Measurements from ENCODE around the gene RSPO1.

Gene RSPO1

DNA sequence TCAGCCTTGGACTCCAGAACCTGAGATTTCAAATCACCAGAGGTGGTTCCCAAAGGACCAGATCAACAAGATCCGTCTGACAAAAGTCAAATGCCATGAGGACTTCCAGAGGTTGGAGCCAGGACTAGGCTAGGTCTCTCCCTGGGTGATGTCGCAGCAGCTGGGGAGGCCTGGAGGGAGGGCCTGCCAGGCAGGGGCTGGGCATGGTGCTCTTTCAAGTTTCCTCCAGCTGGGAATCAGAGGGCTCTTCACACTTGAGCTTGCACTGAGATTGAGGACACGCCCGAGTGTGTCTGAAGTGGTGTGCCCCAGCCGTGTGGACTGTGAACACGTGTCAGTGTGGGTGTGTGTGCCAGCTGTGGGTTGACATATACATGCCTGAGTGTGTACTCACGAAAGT is 21.3 kb upstream of the RSPO1 start:
- no peak for DNase-seq

DNA sequence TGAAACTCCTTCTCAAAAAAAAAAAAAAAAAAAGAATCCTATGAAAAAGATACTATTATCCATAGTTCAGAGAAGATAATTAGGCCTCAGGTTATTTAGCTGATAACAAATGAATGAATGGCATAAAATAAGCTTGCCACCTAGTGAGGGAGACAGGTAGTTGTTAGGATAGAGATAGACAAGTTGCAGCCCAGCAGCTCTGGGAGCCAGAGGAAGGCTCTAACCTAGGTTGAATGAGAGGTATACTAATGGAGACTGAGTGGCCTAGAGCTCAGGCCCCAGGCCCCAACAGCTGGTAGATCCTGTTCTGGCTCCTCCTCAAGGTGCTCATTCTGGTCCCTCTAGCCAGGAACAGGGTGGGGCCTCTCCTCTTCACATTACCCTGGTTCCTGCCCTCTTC is 20.6 kb upstream of the RSPO1 start:
- no peak for DNase-seq

DNA sequence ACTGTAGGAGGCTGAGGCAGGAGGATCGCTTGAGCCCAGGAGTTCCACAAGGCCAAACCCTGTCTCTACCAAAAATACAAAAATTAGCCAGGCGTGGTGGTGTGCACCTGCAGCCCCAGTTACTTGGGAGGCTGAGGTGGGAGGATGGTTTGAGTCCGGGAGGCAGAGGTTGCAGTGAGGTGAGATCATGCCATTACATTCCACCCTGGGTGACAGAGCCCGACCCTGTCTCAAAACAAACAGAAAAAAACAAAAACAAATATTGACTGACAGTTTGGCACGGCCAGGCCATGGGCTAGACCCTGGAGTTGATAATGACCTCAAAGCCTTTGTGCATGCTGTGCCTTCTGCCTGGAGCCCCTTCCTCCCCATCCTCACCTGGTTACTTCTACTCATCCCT is 19.2 kb upstream of the RSPO1 start:
- DNase-seq = no peak

DNA sequence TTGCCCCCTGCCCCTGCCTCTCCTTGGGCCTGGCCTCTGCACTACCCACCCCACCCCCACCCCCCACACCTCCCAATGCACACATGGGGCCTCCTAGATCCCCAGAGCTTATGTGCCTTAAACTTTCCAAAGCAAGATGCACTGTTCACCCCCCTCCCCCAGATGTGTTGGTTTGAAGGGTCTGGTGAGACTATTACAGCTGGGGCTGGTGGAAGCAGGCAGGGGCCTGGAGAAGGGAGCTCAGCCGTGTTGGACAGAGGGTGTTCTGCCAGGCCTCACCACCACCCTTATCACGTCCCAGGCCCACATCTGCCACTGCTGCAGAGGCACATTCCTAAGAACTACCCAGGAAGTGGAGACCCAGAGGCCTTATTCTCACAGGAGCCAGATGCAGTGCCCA is 18.3 kb upstream of the RSPO1 start:
- no peak for DNase-seq

DNA sequence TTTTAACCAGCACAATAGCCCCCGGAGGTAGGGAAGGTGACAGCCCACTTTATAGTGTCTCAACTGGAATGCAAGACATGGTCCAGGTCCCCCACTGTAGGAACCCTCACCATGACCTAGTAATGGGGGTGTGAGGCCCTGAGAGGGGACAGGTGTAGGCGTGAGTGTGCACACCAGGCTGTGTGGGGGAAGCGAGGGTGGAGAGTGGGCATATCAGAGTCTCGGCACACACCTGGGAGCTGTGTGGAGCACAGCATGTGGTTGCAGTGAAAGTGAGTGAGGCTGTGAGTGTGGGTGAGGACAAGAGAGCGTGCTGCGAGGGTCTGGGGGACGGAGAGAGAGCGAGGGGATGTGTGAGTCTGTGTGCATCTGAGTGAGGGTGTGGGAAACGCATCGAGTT is 17.1 kb upstream of the RSPO1 start:
- DNase-seq = no peak

DNA sequence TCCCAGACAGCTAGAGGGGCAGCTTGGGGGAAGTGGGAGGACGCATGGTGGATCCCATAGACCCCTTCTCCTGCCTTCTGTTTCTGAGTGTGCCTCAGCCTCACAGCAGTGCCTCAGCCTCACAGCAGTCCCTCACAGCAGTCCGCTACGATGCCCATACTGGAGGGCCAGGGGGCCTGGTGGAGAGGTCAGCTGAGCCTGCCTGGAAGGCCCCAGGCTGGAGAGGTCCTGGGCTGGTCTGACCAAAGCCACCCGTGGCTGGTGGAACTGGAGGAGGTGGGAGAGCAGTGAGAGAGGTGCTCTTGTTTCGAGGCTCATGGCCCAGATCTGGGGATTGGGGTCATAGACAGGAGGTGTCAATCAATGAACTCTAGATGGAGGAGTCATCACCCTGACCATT is 16.0 kb upstream of the RSPO1 start:
- no peak for DNase-seq

DNA sequence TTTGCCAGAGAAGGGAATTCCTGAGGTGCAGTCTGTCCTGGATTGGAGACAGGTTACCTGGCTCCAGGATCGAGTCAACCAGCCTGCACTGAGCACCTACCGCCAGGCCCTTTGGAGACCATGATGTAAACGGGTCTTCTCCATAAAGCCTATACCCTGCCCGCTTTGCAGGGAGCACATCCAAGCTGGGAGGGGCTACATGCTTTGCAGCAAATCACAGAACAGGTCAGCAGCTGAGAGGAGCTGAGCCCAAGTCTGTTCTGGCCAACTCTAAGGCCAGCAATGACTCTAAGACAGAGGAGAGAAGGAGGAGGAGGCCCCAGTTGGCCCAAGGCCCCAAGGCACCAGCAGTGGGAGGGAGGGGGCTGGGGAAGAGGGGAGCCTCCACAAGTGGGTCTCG is 15.5 kb upstream of the RSPO1 start:
- no peak for DNase-seq

DNA sequence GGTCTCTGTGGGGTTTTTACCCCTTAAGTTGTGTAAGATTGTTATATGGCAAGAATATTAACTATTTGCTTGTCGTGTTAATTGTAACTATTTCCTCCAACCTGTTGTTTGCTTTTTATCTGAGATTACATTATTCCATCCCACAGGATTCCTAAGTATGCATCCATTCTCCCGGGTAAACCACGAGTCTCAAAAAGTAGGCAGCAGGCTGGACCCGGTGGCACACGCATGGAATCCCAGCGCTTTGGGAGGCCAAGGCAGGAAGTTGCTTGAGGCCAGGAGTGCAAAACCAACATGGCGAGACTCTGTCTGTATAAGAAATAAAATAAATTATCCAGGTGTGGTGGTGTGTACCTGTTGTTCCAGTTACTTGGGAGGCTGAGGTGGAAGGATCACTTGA is 12.6 kb upstream of the RSPO1 start:
- no peak for DNase-seq

DNA sequence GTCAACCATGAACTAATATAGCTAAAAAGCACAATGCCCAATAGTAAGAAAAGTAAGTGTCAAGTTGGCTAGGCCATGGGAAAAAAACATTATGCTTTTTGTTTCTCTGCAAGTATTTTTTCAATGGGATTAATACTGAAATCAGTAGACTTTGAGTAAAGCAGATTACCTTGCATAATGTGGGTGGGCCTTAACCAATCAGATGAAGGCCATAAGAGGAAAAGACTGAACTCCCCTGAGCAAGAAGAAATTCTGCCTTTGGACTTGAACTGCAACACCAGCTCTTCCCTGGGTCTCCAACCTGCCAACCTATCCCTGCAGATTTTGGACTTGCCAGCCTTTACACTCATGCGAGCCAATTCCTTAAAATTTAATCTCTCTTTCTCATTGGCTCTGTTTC is 6.4 kb upstream of the RSPO1 start:
- no peak for DNase-seq

DNA sequence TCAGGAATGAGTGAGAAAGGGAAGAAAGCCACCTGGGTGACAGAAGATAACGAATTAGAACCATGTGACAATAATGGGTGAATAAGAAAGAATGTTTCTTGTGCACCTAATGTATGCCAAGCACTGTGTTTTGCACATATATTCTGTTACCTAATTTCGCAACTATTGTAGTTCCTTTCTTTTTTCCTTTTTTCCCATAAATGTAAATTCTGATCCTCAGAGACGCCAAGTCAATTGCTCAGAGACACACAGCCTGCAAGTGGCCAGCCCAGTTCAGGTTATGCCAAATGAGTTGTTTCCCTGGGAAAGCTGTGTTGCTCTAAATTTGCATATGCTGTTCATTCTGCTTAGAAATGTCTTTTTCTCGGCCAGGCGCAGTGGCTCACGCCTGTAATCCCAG is 1.7 kb upstream of the RSPO1 start:
- DNase-seq = no peak

DNA sequence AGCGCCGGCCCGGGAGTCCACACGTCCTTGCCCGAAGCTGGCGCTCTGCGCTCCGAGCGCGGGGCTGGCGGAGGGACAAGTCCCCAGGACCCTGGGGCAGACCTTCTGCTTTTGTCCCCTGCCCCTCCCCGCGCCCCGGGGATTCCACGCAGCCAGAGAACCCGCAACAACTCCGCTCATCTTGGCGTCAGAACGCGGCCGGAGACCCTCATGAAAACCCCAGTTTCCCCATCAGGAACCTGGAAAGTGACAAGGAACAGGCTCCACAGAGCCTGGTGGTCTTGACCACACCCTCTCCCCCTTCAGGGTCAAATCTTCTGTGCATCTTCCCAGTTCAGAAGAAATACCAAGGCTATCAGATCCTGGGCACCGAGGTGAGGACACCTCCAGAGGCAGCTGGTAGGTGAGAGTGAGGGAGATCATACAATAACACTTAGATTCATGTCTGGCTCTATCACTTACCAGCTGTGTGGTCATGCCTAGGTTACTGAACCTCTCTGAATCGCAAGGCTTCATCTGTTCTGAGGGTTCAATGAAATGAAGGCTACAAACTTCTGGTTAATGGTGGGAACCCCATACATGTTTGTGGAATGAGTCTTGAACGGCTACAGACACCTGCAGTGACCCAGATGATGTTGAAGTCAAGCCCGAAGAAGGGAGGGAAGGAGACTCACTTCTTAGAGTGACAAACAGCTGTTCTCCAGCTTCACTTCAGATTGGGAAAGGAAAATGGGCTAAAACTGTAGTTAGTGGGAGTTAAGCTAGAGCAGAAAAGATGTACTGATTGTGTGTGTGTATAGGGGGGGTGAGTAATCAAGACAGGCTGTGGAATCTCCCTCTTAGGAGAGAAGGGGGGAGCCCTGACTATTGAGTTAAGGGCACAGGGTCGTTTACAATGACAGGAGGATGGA is 555 bp upstream of the RSPO1 start:
- DNase-seq = no peak

DNA sequence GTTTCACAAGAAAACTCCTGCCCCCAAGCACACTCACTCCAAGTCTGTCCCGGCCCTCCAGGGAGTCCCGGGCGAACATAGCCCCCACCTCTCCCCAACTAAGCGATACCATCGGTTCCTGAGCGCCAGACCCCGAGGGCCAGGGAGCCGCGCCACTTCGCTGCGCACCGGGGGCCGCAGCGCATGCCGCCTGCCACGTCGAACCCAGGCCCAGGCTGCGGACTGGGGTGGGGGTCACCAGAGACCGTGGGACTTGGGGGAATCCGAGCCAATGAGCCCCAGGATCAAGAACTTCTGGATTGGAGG is 801 bp downstream of the RSPO1 start:
- no peak for DNase-seq

DNA sequence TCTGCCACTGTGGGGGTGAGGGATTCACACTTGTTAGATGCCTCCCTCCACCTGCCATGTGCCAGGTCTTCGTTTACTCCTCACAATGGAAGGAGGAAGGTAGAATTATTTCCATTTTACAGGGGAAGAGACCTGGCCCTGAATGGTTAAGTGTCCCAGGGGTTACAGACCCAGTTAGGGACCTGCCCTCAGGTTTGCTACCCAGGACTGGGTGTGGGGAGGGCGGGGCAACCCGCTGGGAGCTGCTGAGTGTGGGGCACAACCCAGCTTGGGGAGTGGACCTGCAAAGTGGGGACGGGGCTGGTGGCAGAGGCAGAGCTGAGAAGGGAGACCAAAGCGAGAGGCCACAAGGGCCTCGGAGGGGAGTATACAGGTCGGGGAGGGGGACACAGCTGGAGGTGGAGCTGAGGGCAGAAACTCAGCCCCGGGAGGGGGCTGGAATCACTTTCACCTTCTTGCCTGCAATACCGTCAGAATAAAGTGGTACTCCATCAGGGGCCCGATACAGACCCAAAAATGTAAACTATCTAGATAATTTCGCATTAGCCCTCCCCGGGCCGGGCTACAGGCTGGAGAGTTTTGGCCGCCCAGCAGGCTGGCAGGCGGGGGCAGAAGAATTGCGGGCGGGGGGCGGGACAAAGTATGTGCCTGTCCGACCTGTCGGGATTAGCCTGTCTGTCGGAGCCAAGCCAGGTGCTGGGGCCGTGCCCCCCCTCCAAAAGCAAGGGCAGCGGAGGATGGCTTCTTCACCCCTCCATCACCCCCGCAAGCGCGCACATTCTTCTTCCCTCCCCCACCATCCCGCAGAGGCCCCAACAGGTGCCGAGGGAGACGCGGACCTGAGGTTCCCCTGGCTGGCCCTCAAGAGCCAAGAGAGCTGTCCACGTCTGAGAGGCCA is 1.4 kb downstream of the RSPO1 start:
- DNase-seq = no peak

DNA sequence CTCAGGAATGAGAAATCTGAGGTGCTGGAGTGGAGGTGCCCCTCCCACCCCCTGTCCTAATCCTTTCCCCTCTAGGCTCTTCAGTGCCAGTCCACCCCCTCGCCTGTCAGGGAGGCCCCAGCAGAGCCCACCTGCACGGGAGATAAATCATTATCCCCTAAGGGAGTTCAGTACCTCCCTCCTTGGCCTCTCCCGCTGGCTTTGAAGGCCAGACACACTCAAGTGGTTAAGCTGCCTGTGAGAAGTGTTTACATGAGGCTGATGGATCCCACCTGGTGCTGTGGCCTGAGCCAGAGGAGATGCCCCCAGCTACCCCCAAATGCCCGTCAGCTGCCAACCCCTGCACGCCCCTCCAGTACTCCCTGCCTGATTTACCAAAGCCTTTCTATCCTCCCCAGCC is 3.7 kb downstream of the RSPO1 start:
- DNase-seq = no peak

DNA sequence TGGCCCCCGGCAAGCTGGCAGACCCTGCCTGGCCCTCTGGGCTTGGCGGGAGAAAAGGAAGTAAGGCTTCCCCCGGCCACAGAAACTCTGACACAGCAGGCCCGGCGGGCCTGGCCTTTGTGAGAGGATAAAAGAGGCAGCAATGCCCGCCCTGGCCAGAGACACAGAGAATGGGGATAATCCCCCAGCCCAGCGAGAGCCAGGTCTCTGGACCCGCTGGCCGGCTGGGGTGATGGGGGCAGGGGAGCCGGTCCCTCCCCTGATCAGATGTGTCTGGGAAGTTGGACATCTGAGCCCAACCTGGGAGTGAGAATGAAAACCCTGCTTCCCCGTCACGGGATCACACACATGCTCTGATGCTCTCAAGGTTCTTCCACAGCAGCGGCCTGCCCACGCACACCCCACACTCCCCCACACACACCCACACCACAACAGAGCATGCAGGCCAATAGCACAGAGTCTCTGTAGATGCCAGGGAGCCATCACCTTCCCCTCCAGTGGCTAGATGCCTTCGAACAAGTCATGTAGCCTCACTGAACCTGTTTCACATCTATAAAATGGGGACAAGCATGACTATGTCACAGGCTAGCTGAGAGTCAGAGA is 4.2 kb downstream of the RSPO1 start:
- no peak for DNase-seq

DNA sequence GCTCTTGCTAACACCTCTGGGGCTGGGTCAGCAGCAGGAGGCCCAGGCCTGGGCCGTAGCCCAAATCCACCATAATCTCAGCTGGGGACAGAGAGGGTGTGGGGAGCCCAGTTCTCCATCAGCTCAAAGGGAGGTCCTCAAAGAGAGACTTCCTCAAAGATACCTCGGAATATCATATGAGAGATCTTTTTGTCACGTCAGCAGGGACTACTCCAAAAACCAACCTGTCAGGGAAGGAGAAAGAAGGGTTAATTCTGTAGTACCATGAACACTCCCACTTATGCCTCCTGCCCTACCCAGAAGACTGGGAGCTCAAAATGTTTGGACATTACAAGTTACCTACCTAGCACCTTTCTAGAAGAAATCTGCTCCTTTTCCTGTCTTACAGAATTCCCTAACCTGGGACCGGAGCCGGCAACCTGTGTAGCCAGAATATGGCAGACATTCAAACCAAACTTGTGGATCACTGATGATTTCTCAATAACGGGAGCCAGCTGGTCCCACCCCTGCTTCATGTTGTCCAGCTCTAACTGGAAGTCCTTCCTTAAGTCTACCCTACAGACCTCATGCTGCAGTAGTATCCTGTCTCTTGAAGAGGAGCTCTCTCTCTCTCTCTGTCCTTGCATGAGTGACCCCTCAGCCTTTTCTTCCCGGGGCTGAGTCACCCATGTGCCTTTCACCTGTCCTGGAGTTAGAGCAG is 4.8 kb downstream of the RSPO1 start:
- DNase-seq = no peak

DNA sequence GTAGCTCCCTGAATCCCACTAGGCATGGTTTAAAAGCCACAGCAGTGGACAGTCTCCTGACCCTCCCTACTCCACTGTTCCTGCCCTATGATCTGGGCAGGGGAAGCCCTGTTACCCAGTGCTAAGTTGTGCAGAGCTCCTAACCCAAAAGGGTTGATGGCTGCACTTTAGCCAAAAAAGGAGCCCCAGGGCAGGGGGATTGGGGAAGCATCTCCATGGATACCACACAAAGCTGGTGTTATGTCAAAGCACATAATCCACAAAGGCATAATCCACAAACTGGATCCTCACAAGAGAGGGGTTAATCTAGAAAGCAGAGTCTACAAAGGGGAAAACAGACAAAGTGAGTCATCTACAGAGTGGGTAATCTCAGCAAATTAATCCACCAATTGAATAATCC is 5.7 kb downstream of the RSPO1 start:
- no peak for DNase-seq

DNA sequence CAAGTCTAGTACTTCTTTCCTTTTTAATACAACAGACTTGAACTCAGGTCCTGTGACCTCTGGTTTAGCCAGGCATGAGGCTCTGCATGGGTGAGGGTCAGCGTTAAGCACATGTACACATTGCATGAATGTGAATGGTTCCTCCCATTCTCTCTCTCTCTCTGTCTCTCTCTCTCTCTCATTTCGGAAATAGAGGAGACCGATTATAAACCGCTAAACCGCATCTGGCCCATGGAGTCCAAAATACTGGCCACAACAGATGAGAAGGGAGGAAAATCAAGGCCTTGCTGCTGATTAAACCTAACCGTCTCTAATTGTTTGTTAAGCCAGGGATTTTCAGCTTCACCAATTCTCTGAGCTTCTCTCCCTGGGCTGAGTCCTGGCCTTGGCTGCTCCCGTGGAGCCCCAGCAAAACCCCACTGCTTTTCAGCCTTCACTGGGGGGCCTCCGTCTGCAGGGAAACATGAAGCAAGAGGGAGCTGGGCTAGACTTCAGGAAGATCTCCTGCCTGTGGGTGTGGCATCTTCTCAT is 6.6 kb downstream of the RSPO1 start:
- no peak for DNase-seq

DNA sequence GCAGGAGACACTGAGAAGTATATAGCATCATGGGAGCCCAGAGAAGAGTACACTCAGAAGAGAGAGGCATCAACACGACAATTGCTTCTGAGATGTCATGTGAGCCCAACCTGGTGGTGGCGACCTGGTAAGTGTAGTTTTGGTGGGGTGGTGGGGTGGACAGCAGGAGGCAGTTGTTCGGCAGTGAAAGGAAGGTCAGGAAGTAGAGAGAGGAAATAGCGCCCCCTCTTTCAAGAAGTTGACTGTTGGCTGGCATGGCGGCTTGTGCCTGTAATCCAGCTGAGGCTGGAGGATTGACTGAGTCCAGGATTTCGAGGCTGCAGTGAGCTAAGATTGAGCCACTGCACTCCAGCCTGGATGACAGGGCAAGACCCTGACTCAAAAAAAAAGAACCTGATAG is 12.6 kb downstream of the RSPO1 start:
- no peak for DNase-seq

DNA sequence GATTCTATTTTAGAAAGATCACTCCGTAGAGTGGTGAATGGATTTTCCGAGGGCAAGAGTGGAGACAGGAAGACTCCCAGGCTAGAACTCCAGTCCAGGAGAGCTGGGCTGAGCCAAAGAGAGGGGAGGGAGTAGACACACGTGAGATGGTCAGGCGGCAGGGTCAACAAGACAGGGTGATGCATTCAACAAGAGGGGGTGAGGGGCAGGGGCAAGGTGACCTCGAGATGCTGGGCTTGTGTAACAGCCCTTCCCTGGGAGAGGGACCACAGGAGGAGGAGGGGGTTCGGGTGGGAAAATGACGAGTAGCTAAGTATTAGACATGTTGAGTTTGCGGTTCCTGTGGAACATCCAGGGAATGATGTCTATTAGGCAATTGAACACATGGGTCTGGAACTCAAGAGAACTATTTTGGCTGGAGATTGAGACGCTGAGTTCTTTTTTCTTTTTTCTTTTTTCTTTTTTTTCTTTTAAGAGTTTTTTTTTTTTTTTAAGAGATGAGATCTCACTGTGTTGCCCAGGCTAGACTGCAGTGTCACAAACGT is 13.3 kb downstream of the RSPO1 start:
- DNase-seq = no peak

DNA sequence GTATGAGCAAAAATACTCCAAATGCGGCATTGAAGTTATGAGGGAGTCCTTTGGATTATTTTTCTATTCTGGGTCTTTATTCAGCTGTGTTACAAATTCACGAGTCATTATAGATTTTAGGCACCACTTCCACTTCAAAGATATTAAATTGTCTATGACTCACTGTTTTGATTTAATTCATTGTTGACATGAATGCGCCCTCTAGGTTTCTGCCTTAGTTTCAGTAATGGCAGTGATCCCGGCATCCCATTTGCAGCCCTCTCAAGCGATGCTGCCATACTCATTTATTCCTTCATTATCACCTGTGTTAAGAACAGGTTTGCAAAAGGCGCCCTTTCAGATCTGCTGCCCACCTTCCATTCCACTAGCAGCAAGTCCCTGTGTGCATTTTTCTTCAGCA is 14.0 kb downstream of the RSPO1 start:
- no peak for DNase-seq

DNA sequence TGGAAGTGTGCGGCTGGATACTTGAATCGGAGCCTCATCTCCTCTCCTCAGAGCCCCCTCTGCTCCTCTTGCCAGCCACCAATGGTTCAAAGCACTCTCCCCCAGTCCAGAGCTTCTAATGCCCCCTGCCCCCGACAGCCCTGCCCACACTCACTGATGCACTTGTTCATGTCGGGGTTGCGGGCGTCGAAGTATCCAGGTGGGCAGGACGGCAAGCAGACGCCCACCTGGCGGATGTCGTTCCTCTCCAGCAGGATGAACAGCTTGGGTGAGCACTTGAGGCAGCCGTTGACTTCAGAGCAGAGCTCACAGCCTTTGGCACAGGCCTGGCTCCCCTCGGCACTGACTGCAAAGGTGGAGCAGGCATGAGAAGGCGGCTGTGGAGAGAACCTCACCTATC is 18.4 kb downstream of the RSPO1 start:
- no peak for DNase-seq

DNA sequence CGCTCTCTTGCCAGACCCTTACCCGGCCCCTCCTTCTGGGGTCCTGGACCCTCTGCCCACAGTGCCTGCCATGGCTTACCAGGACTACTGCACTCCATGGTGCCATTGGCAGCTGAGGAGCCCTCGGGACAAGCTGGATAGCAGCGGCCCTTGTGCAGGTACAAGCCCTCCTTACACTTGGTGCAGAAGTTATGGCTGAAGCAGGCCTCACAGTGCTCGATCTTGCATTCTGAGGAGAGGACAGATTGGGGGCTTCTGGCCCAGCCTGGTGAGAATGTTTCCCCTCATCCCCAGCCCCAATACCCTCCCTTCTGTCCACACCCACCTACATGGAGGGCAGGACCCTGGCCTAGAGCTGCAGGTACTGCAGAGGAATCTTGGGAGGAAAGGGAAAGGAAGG is 20.6 kb downstream of the RSPO1 start:
- no peak for DNase-seq
